Measurements from ENCODE around the gene SELENON. TPM values are rescaled to one million over a fixed set of nuclear protein-coding genes. Genes with fewer than 3 reads are reported as not detected.

SELENON gene
- total and polyA plus RNA-seq, 2 of the 4 experiments (the other 2 are of a cell fraction): 9.1 to 114 TPM

- no peak overlapping the region for H2BK20ac ChIP-seq (ENCODE audit: low read depth, low read length)
- H4K91ac ChIP-seq (ENCODE audit: insufficient read depth, low read depth, low read length): no peak overlapping the region
- peaks cover 21% of the 10 kb centered on the region; the same call in 1 of the 2 replicates for H3K36me3 ChIP-seq (ENCODE audit: control insufficient read depth, insufficient read depth, low read length)
- peaks cover 9% of the 10 kb centered on the region for H3K9me1 ChIP-seq (ENCODE audit: insufficient read depth, low read length)
- peaks cover 28 to 43% of the 10 kb centered on the region in 2 experiments for H3K79me1 ChIP-seq (ENCODE audit: low read depth in 1 of 2, low read length in 2 of 2)
- in situ Hi-C loops (cut with MboI; ENCODE audit: low sequenced_read_pairs) (loop anchor here (25.0 kb wide), 2 partner anchors 391 to 566 kb away; partner anchors contain the start of genes RHCE, RSRP1 and SYF2), intact Hi-C loops (cut with micrococcal nuclease) (no loop called here), dilution Hi-C loops (cut with HindIII; ENCODE audit: low sequenced_read_pairs, unreplicated experiment) (no loop called here)
- H3K23ac ChIP-seq (ENCODE audit: low read depth, low read length): no peak overlapping the region
- no peaks in the 10 kb centered on the region for H3K27me3 ChIP-seq (ENCODE audit: control insufficient read depth, insufficient read depth, low read length)
- no peak overlapping the region for H3K56ac ChIP-seq (ENCODE audit: extremely low read depth, insufficient read depth, low read length)
- H2BK5ac ChIP-seq (ENCODE audit: low read depth, low read length, poor library complexity, severe bottlenecking): no peak overlapping the region
- H3K14ac ChIP-seq (replicated peaks; ENCODE audit: low read depth, low read length): no peak overlapping the region
- no peak overlapping the region for H2AK5ac ChIP-seq (ENCODE audit: low read depth, low read length)
- H3K18ac ChIP-seq (ENCODE audit: low read depth, low read length): no peak overlapping the region
- no peak overlapping the region for H4K5ac ChIP-seq (ENCODE audit: low read depth, low read length)
- no peak overlapping the region for H3K27ac ChIP-seq (ENCODE audit: insufficient read depth, low read length)
- TF ChIP-seq SMC3 (IDR thresholded peaks at IDR 0.05; ENCODE audit: low read depth, low read length) (no peak), MAFK (IDR thresholded peaks at IDR 0.05; ENCODE audit: low read depth, low read length) (0 out of 2 replicates have a peak, but pooled peaks have one; percentile 23), CHD1 (IDR thresholded peaks at IDR 0.05; ENCODE audit: low read depth, low read length) (no peak), RAD21 (IDR thresholded peaks at IDR 0.05; ENCODE audit: low read length) (no peak), MAZ (IDR thresholded peaks at IDR 0.05; ENCODE audit: borderline replicate concordance, low read depth, low read length) (no peak), RFX5 (IDR thresholded peaks at IDR 0.05; ENCODE audit: low read depth, low read length) (no peak), FOS (IDR thresholded peaks at IDR 0.05; ENCODE audit: low read depth, low read length) (no peak), BHLHE40 (IDR thresholded peaks at IDR 0.05; ENCODE audit: low read depth, low read length) (no peak)
- H3K4ac ChIP-seq (ENCODE audit: low read depth, low read length): no peak overlapping the region
- BruUV-seq (replicated peaks): no TSS peak
- H3K4me1 ChIP-seq (ENCODE audit: control insufficient read depth, insufficient read depth, low read length): peaks cover 15% of the 10 kb centered on the region
- no peak overlapping the region for H2AK9ac ChIP-seq (replicated peaks; ENCODE audit: low read depth, low read length, poor library complexity)
- H4K20me1 ChIP-seq (ENCODE audit: insufficient read depth, low read length): peaks cover 14% of the 10 kb centered on the region
- H4K8ac ChIP-seq (ENCODE audit: low read depth in 2 of 2, low read length in 2 of 2): no peak overlapping the region
- H3K9me3 ChIP-seq (ENCODE audit: control insufficient read depth, insufficient read depth, low read length): no peaks in the 10 kb centered on the region
- no peak overlapping the region for H2BK15ac ChIP-seq (ENCODE audit: low read depth, low read length)
- DNase-seq (no peak), ATAC-seq (ENCODE audit: low read depth) (no peak)
- no peak overlapping the region for H2AFZ ChIP-seq (replicated peaks; ENCODE audit: low read length, poor library complexity)
- no peak overlapping the region for H2BK120ac ChIP-seq (ENCODE audit: low read depth, low read length)
- WGBS, 2 experiments (ENCODE audit: extremely low coverage in 2 of 2, insufficient read length in 1 of 2): no CpG with 5 or more reads among the region's 1 CpG
- no peak overlapping the region for H3K4me3 ChIP-seq (ENCODE audit: insufficient read depth, low read depth, low read length)
- H3K9ac ChIP-seq (ENCODE audit: low read depth, low read length): no peak overlapping the region
- POLR2A ChIA-PET (ENCODE audit: unreplicated experiment): no interaction called here
- H3K4me2 ChIP-seq (ENCODE audit: low read depth, low read length): no peak overlapping the region
- CTCF ChIA-PET: interaction anchor here (1.5 kb wide), 1 partner anchor 195 kb away, joined by 3 read pairs; no protein-coding TSS in a partner anchor
Observed at GRCh38 chr1:25803368-25803767, 3.4 kb downstream of the SELENON start.
